ENCODE data around the gene TEX28.

DNA sequence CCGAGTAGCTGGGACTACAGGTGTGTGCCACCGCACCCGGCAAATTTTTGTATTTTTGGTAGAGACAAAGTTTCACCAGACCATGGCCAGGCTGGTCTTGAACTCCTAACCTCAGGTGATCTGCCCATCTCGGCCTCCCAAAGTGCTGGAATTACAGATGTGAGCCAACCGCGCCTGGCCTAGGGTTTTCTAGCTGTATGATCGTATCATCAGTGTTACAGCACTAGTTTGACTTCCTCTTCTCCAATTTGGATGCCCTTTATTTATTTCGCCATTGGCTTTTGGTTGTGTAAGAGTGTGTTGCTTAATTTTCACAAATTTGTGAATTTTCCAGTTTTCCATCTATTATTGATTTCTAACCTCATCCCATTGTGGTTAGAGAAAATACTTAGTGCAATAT lies 5.9 kb upstream of the TEX28 start:
- TF ChIP-seq, protein P1, sequence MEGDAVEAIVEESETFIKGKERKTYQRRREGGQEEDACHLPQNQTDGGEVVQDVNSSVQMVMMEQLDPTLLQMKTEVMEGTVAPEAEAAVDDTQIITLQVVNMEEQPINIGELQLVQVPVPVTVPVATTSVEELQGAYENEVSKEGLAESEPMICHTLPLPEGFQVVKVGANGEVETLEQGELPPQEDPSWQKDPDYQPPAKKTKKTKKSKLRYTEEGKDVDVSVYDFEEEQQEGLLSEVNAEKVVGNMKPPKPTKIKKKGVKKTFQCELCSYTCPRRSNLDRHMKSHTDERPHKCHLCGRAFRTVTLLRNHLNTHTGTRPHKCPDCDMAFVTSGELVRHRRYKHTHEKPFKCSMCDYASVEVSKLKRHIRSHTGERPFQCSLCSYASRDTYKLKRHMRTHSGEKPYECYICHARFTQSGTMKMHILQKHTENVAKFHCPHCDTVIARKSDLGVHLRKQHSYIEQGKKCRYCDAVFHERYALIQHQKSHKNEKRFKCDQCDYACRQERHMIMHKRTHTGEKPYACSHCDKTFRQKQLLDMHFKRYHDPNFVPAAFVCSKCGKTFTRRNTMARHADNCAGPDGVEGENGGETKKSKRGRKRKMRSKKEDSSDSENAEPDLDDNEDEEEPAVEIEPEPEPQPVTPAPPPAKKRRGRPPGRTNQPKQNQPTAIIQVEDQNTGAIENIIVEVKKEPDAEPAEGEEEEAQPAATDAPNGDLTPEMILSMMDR (conservative IDR thresholded peaks at IDR 0.05; ENCODE audit: low read depth, low read length) = no peak
- TF ChIP-seq EZH2 (IDR thresholded peaks at IDR 0.05; ENCODE audit: borderline replicate concordance, low read depth, low read length, poor library complexity, severe bottlenecking) = no peak
